ENCODE measurements around the gene PACRG.

PACRG gene

DNA sequence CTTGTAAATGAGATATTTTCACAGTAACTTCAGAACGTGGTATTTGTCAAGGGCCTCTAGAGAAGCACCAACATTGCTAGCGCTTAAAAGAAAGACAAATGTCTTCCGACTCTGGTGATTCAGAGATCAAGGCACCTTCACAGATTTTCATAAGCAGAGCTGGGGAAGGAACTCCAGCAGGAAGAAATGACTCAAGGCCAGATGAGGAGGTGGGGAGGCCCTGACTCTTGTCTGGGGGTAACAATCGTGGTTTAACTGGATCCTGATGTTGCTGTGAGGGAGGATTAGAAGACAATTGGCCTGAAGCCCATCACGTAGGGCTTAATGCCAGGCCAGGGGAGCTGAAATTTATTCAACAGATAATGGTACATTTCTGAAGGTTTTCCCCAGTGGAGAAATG is 563.8 kb downstream of the PACRG start:
- TF ChIP-seq CTCF (IDR thresholded peaks at IDR 0.05; ENCODE audit: insufficient read depth, low read length, poor library complexity, severe bottlenecking) (no peak), EZH2phosphoT487 (conservative IDR thresholded peaks at IDR 0.05; ENCODE audit: low read length) (no peak)
- Histone ChIP-seq H3F3A (ENCODE audit: insufficient read depth) (no peaks in the 10 kb centered on the region), H3K27me3 (ENCODE audit: low read length) (no peaks in the 10 kb centered on the region; the same call in 1 of the 2 replicates), H4K20me1 (ENCODE audit: low read depth, low read length) (no peaks in the 10 kb centered on the region), H3K9me3 (ENCODE audit: insufficient read depth, low read length) (no peaks in the 10 kb centered on the region), H3K9me2 (replicated peaks; ENCODE audit: insufficient read depth, low read length) (no peaks in the 10 kb centered on the region), H3K4me2 (ENCODE audit: low read depth, low read length, poor library complexity, severe bottlenecking) (no peak overlapping the region), H2AFZ (ENCODE audit: low read depth, low read length, severe bottlenecking) (no peak overlapping the region), H3K9ac (ENCODE audit: low read length) (no peak overlapping the region), H3K27ac (ENCODE audit: low read depth, low read length) (no peak overlapping the region), H3K4me3 (ENCODE audit: insufficient read depth, low read length, poor library complexity, severe bottlenecking) (no peak overlapping the region), H3K79me2 (ENCODE audit: insufficient read depth, low read length) (no peaks in the 10 kb centered on the region), H3K36me3 (ENCODE audit: low read length) (no peaks in the 10 kb centered on the region)

DNA sequence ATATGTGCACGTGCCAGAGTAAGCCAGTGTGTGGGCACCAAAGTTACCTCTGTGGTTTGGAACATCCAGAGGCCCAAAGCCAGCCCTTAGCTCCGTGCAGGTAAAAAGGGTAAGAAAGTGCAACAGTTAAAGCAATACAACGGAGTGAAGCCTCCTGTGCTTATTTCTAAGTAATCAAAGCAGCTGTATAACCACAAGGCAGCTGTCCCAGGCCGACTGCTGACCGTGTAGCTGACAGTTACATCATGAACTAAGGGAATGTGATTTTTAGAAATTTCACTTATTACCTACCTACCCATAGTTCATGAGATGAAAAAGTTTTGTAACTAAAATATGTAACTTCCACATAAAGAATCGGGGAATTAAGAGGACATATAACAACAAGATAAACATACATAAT is 565.5 kb downstream of the PACRG start:
- no peaks in the 10 kb centered on the region for H3K9me3 ChIP-seq (ENCODE audit: insufficient read depth, low read length)
- TF ChIP-seq EZH2phosphoT487 (conservative IDR thresholded peaks at IDR 0.05; ENCODE audit: low read length) (no peak), CTCF (IDR thresholded peaks at IDR 0.05; ENCODE audit: insufficient read depth, low read length, poor library complexity, severe bottlenecking) (no peak)
- H2AFZ ChIP-seq (ENCODE audit: low read depth, low read length, severe bottlenecking), result no peak overlapping the region

GRCh38 chr6:163294734-163295133 is 567.0 kb downstream of the PACRG start:
- H3K27me3 ChIP-seq (ENCODE audit: low read length), result no peaks in the 10 kb centered on the region; the same call in 1 of the 2 replicates
- no peak overlapping the region for H3K4me3 ChIP-seq (ENCODE audit: insufficient read depth, low read length, poor library complexity, severe bottlenecking)
- no peak overlapping the region for H3K4me2 ChIP-seq (ENCODE audit: low read depth, low read length, poor library complexity, severe bottlenecking)
- no peaks in the 10 kb centered on the region for H3K79me2 ChIP-seq (ENCODE audit: insufficient read depth, low read length)
- no peaks in the 10 kb centered on the region for H4K20me1 ChIP-seq (ENCODE audit: low read depth, low read length)
- no peak for TF ChIP-seq EZH2phosphoT487 (conservative IDR thresholded peaks at IDR 0.05; ENCODE audit: low read length)
- no peak for TF ChIP-seq CTCF (IDR thresholded peaks at IDR 0.05; ENCODE audit: insufficient read depth, low read length, poor library complexity, severe bottlenecking)
- no peaks in the 10 kb centered on the region for H3K36me3 ChIP-seq (ENCODE audit: low read length)
- no peaks in the 10 kb centered on the region for H3F3A ChIP-seq (ENCODE audit: insufficient read depth)
- H3K27ac ChIP-seq (ENCODE audit: low read depth, low read length), result no peak overlapping the region
- no peaks in the 10 kb centered on the region for H3K9me3 ChIP-seq (ENCODE audit: insufficient read depth, low read length)
- no peak overlapping the region for H3K9ac ChIP-seq (ENCODE audit: low read length)
- H3K9me2 ChIP-seq (replicated peaks; ENCODE audit: insufficient read depth, low read length), result no peaks in the 10 kb centered on the region
- H2AFZ ChIP-seq (ENCODE audit: low read depth, low read length, severe bottlenecking), result no peak overlapping the region

More for the DNA sequence above, 565.5 kb downstream of the PACRG start:
- no peak overlapping the region for H3K9ac ChIP-seq (ENCODE audit: low read length)
- no peaks in the 10 kb centered on the region for H3F3A ChIP-seq (ENCODE audit: insufficient read depth)
- H3K27ac ChIP-seq (ENCODE audit: low read depth, low read length), result no peak overlapping the region
- no peaks in the 10 kb centered on the region; the same call in 1 of the 2 replicates for H3K27me3 ChIP-seq (ENCODE audit: low read length)
- no peaks in the 10 kb centered on the region for H3K79me2 ChIP-seq (ENCODE audit: insufficient read depth, low read length)
- no peak overlapping the region for H3K4me2 ChIP-seq (ENCODE audit: low read depth, low read length, poor library complexity, severe bottlenecking)
- no peaks in the 10 kb centered on the region for H4K20me1 ChIP-seq (ENCODE audit: low read depth, low read length)
- no peaks in the 10 kb centered on the region for H3K36me3 ChIP-seq (ENCODE audit: low read length)
- no peaks in the 10 kb centered on the region for H3K9me2 ChIP-seq (replicated peaks; ENCODE audit: insufficient read depth, low read length)
- no peak overlapping the region for H3K4me3 ChIP-seq (ENCODE audit: insufficient read depth, low read length, poor library complexity, severe bottlenecking)
